Testis (tissue), 2 donors: ENCODE data around the gene VEGFB.

Source experiments
- POLR2A ChIP-seq: fragments of 450-650 bp; IDR thresholded peaks from one replicate; pipeline ENCODE4 v1.6.1; 2017; ENCODE audit warnings: antibody characterized with exemption, mild to moderate bottlenecking, moderate library complexity
- TF ChIP-seq, protein P1 (sequence below), 3 experiments: fragments of 450-650 bp in 2 of 3; fragments of 200-600 bp in 1 of 3; sonication (generic) in 1 of 3; IDR thresholded peaks; one replicate each; pipeline ENCODE4 v1.5.1; 2016 to 2019; ENCODE audit warnings: antibody characterized with exemption in 3 of 3, mild to moderate bottlenecking in 2 of 3, moderate library complexity in 1 of 3

- TF ChIP-seq, protein P1, sequence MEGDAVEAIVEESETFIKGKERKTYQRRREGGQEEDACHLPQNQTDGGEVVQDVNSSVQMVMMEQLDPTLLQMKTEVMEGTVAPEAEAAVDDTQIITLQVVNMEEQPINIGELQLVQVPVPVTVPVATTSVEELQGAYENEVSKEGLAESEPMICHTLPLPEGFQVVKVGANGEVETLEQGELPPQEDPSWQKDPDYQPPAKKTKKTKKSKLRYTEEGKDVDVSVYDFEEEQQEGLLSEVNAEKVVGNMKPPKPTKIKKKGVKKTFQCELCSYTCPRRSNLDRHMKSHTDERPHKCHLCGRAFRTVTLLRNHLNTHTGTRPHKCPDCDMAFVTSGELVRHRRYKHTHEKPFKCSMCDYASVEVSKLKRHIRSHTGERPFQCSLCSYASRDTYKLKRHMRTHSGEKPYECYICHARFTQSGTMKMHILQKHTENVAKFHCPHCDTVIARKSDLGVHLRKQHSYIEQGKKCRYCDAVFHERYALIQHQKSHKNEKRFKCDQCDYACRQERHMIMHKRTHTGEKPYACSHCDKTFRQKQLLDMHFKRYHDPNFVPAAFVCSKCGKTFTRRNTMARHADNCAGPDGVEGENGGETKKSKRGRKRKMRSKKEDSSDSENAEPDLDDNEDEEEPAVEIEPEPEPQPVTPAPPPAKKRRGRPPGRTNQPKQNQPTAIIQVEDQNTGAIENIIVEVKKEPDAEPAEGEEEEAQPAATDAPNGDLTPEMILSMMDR (IDR thresholded peaks at IDR 0.05), result no peak
- no peak for TF ChIP-seq POLR2A
Measured at GRCh38 chr11:64268025-64268892, 33.9 kb downstream of the VEGFB start.
